Measurements from ENCODE around the gene MELTF.
A peak's percentile ranks its signal among the peaks of the same experiment; 100 is the strongest.

The MELTF gene

DNA sequence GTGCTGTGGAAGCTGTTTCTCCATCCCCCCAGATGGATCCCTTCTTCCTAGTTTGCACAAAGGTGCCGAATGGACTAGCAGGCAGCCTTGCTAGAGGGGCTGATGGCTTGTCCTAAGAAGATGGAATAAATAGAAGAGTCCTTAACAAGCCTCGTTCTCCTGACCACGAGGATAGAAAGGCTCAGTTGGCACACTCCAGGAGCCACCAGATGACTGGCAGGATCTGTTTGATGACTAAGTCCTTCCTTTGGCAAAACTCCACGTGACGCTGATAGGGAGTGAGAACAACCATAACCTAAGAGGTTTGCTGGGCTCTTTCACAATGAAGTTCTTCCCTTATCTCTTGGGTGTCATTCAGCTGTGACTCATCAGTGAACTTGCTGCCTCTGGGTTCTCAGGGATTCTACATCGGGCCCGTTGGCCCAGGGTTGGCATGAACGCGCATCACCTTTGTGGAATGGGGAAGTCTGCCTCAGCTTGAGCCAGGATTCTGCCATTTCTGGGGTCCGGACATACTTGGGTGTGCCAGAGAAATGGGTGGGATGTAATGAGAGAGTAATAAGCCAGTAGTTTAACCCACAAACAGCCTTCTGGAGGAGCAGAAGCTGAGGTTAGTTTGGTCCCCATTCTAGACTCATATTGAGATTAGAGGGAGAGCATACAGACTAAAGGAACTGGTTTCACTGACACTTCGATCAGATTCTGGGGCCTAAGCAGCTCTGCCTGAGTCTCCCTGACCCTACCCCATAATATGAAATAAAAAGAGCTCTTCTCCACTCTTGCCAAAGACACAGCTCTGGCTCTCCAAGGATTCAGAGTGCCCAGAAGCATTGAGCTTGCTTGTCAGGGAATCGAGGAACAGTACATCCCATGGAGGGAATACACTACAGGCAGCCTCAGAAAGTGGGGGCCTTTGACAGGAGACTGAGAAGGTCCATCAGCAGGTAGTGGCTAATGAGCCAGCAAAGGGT lies 2.0 kb upstream of the MELTF start:
- Mint-ChIP-seq H3K4me3 (no peak overlapping the region), H3K9me3 (no peaks in the 10 kb centered on the region), H3K36me3 (ENCODE audit: low read depth) (no peaks in the 10 kb centered on the region), H3K27me3 (peaks cover 4% of the 10 kb centered on the region), H3K4me1 (ENCODE audit: low read depth) (peaks cover 11% of the 10 kb centered on the region), H3K27ac (no peak overlapping the region)

GRCh38 chr3:197030379-197031314 lies 1.0 kb upstream of the MELTF start:
- peaks cover under 1% of the 10 kb centered on the region for H3K27me3 Mint-ChIP-seq
- H3K4me1 Mint-ChIP-seq (ENCODE audit: low read depth) = peaks cover 11% of the 10 kb centered on the region
- H3K36me3 Mint-ChIP-seq (ENCODE audit: low read depth) = no peaks in the 10 kb centered on the region
- no peak overlapping the region for H3K4me3 Mint-ChIP-seq
- no peak overlapping the region for H3K27ac Mint-ChIP-seq
- H3K9me3 Mint-ChIP-seq = no peaks in the 10 kb centered on the region

DNA sequence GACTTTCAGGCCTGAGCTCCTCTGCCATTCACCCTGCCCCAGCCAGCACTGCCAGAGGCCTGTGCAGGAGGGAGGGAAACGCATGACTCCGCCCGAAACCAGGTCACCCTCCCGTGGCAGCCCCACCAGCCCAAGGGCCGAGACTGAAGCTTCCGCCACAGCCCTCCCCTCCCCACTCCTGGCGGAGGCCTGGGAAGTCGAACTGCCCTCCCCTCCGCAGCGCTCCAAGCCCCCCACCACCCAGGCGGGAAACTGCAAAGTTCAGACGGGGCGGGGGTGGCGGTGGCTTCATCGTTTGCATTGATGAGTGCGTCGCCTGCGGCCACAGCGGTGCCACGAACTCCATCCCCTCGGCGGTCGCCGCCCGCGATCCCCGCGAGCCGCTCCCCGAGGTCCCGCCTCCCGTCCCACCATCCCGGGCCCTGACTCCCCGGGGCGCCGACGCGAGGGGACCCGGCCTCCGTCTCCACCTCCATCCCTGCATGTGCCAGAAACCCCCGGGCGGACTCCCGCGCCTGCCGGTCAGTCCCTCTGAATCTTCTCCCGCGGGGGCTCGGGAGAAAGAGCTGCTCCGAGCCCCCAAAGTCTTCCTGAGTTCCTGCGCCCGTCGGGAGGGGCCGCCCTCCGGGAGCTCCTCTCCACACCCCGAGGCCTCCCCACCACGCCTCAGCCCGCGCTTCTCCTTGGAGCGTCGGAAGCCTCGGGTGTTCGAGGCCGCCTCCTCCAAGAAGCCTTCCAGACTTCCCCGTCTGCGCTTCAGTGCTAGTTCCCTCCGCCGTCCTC lies 698 bp downstream of the MELTF start:
- no peaks in the 10 kb centered on the region for H3K27me3 Mint-ChIP-seq

GRCh38 chr3:197027896-197028727 lies 1.5 kb downstream of the MELTF start:
- peak overlapping the region; percentile 53 for H3K4me3 Mint-ChIP-seq
- H3K4me1 Mint-ChIP-seq (ENCODE audit: low read depth) = peaks cover 17% of the 10 kb centered on the region
- H3K36me3 Mint-ChIP-seq (ENCODE audit: low read depth) = no peaks in the 10 kb centered on the region
- H3K27me3 Mint-ChIP-seq = no peaks in the 10 kb centered on the region
- no peaks in the 10 kb centered on the region for H3K9me3 Mint-ChIP-seq
- no peak overlapping the region for H3K27ac Mint-ChIP-seq

More for the DNA sequence above, 698 bp downstream of the MELTF start:
- H3K9me3 Mint-ChIP-seq = no peaks in the 10 kb centered on the region
- H3K36me3 Mint-ChIP-seq (ENCODE audit: low read depth) = no peaks in the 10 kb centered on the region
- peaks cover 11% of the 10 kb centered on the region for H3K4me1 Mint-ChIP-seq (ENCODE audit: low read depth)
- H3K4me3 Mint-ChIP-seq = peak overlapping the region; percentile 69
- no peak overlapping the region for H3K27ac Mint-ChIP-seq

GRCh38 chr3:197027151-197027895 lies 2.3 kb downstream of the MELTF start:
- no peak overlapping the region for H3K4me3 Mint-ChIP-seq
- no peaks in the 10 kb centered on the region for H3K27me3 Mint-ChIP-seq
- peaks cover 25% of the 10 kb centered on the region for H3K4me1 Mint-ChIP-seq (ENCODE audit: low read depth)
- no peaks in the 10 kb centered on the region for H3K36me3 Mint-ChIP-seq (ENCODE audit: low read depth)
- no peaks in the 10 kb centered on the region for H3K9me3 Mint-ChIP-seq
- peak overlapping the region; percentile 16 for H3K27ac Mint-ChIP-seq

GRCh38 chr3:197026481-197026866 lies 3.1 kb downstream of the MELTF start:
- no peaks in the 10 kb centered on the region for H3K27me3 Mint-ChIP-seq
- peaks cover 25% of the 10 kb centered on the region for H3K4me1 Mint-ChIP-seq (ENCODE audit: low read depth)
- no peak overlapping the region for H3K4me3 Mint-ChIP-seq

GRCh38 chr3:197025736-197026480 lies 3.7 kb downstream of the MELTF start:
- H3K9me3 Mint-ChIP-seq = no peaks in the 10 kb centered on the region
- H3K27ac Mint-ChIP-seq = no peak overlapping the region

More at GRCh38 chr3:197026481-197026866, 3.1 kb downstream of the MELTF start:
- Mint-ChIP-seq H3K27ac (no peak overlapping the region), H3K9me3 (no peaks in the 10 kb centered on the region), H3K36me3 (ENCODE audit: low read depth) (no peaks in the 10 kb centered on the region)

GRCh38 chr3:197024881-197025735 lies 4.5 kb downstream of the MELTF start:
- Mint-ChIP-seq H3K27ac (no peak overlapping the region), H3K4me1 (ENCODE audit: low read depth) (peaks cover 18% of the 10 kb centered on the region), H3K9me3 (no peaks in the 10 kb centered on the region), H3K4me3 (no peak overlapping the region), H3K27me3 (no peaks in the 10 kb centered on the region), H3K36me3 (ENCODE audit: low read depth) (no peaks in the 10 kb centered on the region)

More at GRCh38 chr3:197025736-197026480, 3.7 kb downstream of the MELTF start:
- H3K4me1 Mint-ChIP-seq (ENCODE audit: low read depth) = peaks cover 21% of the 10 kb centered on the region
- no peak overlapping the region for H3K4me3 Mint-ChIP-seq
- H3K36me3 Mint-ChIP-seq (ENCODE audit: low read depth) = no peaks in the 10 kb centered on the region
- no peaks in the 10 kb centered on the region for H3K27me3 Mint-ChIP-seq

DNA sequence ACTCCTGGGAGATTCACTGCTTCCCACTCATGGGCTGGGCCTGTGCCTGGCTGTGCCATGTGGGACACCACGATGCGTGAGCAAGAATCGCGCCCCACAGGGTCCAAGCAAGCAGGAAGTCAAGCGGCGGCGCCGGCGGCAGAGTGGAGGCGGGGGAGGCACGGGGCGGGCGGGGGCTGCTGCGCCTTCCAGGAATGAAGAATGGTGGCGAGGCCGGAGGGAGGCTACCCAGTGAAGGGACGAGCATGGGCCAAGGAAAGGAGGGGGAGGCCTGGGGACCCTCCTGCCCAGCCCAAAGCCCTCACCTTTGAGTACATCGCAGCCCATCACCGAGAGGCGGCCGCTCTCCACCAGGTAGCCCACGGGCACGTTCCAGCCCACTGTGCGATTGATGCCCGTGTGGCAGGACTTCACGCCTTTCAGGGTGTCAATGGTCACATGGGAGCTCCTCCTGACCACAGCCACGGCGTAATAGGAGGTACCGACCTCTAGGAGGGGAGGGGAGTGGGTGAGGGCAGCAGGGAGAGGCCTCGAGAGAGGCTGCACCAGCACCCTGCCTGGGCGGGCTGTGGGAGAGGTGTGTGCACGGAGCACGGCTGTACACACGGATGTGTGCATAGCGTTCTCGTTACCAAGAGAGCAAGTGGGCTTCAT lies 5.5 kb downstream of the MELTF start:
- Mint-ChIP-seq H3K9me3 (no peaks in the 10 kb centered on the region), H3K4me3 (no peak overlapping the region), H3K36me3 (ENCODE audit: low read depth) (no peaks in the 10 kb centered on the region), H3K27ac (no peak overlapping the region), H3K4me1 (ENCODE audit: low read depth) (peaks cover 16% of the 10 kb centered on the region), H3K27me3 (no peaks in the 10 kb centered on the region)

DNA sequence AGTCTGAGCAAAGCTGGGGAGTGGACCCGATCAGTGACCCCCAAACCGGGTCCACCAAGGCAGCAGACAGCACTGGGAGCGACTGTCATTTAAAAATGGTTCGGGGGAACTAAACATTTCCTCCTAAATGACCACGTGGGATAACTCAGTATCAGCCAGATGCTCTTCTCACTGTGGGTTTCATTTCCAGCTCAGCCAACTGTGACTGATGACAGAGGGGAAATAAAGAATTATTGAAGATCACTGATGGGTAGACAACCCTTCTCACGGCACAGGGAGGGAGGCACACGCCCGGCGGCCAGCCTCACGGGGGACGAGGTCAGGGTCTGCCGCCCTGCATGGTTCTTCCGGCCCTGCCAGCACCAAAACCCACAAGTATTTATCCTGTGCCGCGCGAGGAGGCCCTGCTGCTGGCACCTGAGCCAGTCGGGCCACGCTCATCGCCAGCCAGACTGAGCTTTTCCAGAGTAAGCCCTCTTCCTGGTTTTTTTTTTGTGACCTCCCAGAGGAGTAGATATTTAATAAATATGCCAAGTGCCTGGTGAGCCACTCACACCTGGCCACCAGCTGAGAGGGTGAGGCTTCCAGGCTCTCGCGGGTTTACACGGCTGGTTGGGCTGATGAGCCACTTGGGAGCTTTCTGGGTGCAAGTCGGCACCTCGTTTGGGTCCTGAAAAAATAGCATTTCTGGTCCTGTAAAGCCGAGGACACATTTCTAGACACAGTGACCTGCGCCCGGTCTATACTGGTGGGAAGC lies 6.2 kb downstream of the MELTF start:
- peak overlapping the region; percentile 51 for H3K4me3 Mint-ChIP-seq
- peaks cover 14% of the 10 kb centered on the region for H3K4me1 Mint-ChIP-seq (ENCODE audit: low read depth)
- H3K36me3 Mint-ChIP-seq (ENCODE audit: low read depth) = no peaks in the 10 kb centered on the region
- H3K9me3 Mint-ChIP-seq = no peaks in the 10 kb centered on the region
- H3K27ac Mint-ChIP-seq = no peak overlapping the region
- H3K27me3 Mint-ChIP-seq = no peaks in the 10 kb centered on the region
